Mesenchymal stem cell (in vitro differentiated cells and primary cell): Measurements from ENCODE around the gene GTF2A2.

Experiments
- DNase-seq: peaks from one replicate; pipeline ENCODE4 v3.0.0-alpha.2; 2013
- H2AFZ ChIP-seq: one replicate; pipeline ENCODE4 v1.6.1; 2013; ENCODE audit warnings: low read depth, mild to moderate bottlenecking, control low read depth, inconsistent platforms, low read length, moderate library complexity
- H2AK5ac ChIP-seq: 2 replicates; pipeline ENCODE4 v1.6.1; 2013; ENCODE audit warnings: low read length, moderate library complexity, mild to moderate bottlenecking, inconsistent platforms; ENCODE audit not compliant: severe bottlenecking
- H2BK120ac ChIP-seq: one replicate; pipeline ENCODE4 v1.6.1; 2013; ENCODE audit warnings: low read depth, mild to moderate bottlenecking, inconsistent platforms, low read length, moderate library complexity
- H2BK12ac ChIP-seq, 2 experiments: one replicate each; pipeline ENCODE4 v1.6.1; 2013; ENCODE audit warnings: inconsistent platforms in 2 of 2, low read length in 2 of 2, mild to moderate bottlenecking in 2 of 2, moderate library complexity in 2 of 2, control low read depth in 1 of 2
- H2BK15ac ChIP-seq: one replicate; pipeline ENCODE4 v1.6.1; 2013; ENCODE audit warnings: mild to moderate bottlenecking, low read depth, inconsistent platforms; ENCODE audit not compliant: poor library complexity, severe bottlenecking
- H2BK5ac ChIP-seq: 2 replicates; pipeline ENCODE4 v1.6.1; 2013; ENCODE audit warnings: low read depth, mild to moderate bottlenecking, low read length, control low read depth, inconsistent platforms; ENCODE audit not compliant: poor library complexity, severe bottlenecking
- H3K14ac ChIP-seq, 2 experiments: one replicate each; pipeline ENCODE4 v1.6.1; 2013; ENCODE audit warnings: inconsistent platforms in 2 of 2, low read length in 2 of 2, control low read depth in 1 of 2, mild to moderate bottlenecking in 1 of 2, moderate library complexity in 1 of 2
- H3K18ac ChIP-seq, 2 experiments: one replicate each; pipeline ENCODE4 v1.6.1; 2013; ENCODE audit warnings: inconsistent platforms in 2 of 2, low read length in 2 of 2, control low read depth in 1 of 2, low read depth in 1 of 2, mild to moderate bottlenecking in 1 of 2
- H3K23ac ChIP-seq, 2 experiments: one replicate each; pipeline ENCODE4 v1.6.1; 2013; ENCODE audit warnings: inconsistent platforms in 2 of 2, low read length in 2 of 2, mild to moderate bottlenecking in 2 of 2, moderate library complexity in 2 of 2, control low read depth in 1 of 2
- H3K27ac ChIP-seq: 2 replicates; pipeline ENCODE4 v1.5.1; 2013; ENCODE audit warnings: mild to moderate bottlenecking, moderate library complexity, low read length, control low read depth, inconsistent platforms; ENCODE audit not compliant: poor library complexity, severe bottlenecking
- H3K27me3 ChIP-seq, 2 experiments: 2 replicates each; pipeline versions ENCODE4 v1.6.1 to v1.7.0; 2013; ENCODE audit warnings: low read length in 2 of 2, mild to moderate bottlenecking in 2 of 2, moderate library complexity in 2 of 2, control low read depth in 1 of 2, inconsistent platforms in 1 of 2; ENCODE audit not compliant: control insufficient read depth in 1 of 2, insufficient read depth in 1 of 2
- H3K36me3 ChIP-seq, 2 experiments: 2 replicates each; pipeline versions ENCODE4 v1.6.1 to v1.7.0; 2013; ENCODE audit warnings: low read length in 2 of 2, control low read depth in 1 of 2, inconsistent platforms in 1 of 2, low read depth in 1 of 2, mild to moderate bottlenecking in 1 of 2; ENCODE audit not compliant: insufficient read depth in 2 of 2, control insufficient read depth in 1 of 2
- H3K4ac ChIP-seq, 2 experiments: one replicate each; pipeline ENCODE4 v1.6.1; 2013; ENCODE audit warnings: inconsistent platforms in 2 of 2, low read length in 2 of 2, mild to moderate bottlenecking in 2 of 2, moderate library complexity in 2 of 2, control low read depth in 1 of 2, low read depth in 1 of 2
- H3K4me1 ChIP-seq: 2 replicates; pipeline ENCODE4 v1.6.1; 2013; ENCODE audit warnings: low read depth, low read length, control low read depth; ENCODE audit not compliant: control insufficient read depth, insufficient read depth
- H3K4me2 ChIP-seq: 2 replicates; pipeline ENCODE4 v1.6.1; 2013; ENCODE audit warnings: low read length, mild to moderate bottlenecking, inconsistent platforms; ENCODE audit not compliant: poor library complexity, severe bottlenecking
- H3K4me3 ChIP-seq, 2 experiments: 2 replicates each; pipeline versions ENCODE4 v1.5.1 to v1.7.0; 2013; ENCODE audit warnings: low read length in 2 of 2, mild to moderate bottlenecking in 2 of 2, control low read depth in 1 of 2, low read depth in 1 of 2; ENCODE audit not compliant: insufficient read depth in 1 of 2
- H3K79me1 ChIP-seq: replicated peaks from 2 replicates; pipeline ENCODE4 v1.6.1; 2013; ENCODE audit warnings: mild to moderate bottlenecking, control low read depth, low read length, inconsistent platforms; ENCODE audit not compliant: poor library complexity, severe bottlenecking
- H3K9ac ChIP-seq: 2 replicates; pipeline ENCODE4 v1.7.0; 2013; ENCODE audit warnings: mild to moderate bottlenecking, low read length, moderate library complexity
- H3K9me3 ChIP-seq: 2 replicates; pipeline ENCODE4 v1.7.0; 2013; ENCODE audit warnings: mild to moderate bottlenecking, low read length; ENCODE audit not compliant: control insufficient read depth
- H4K8ac ChIP-seq: one replicate; pipeline ENCODE4 v1.6.1; 2013; ENCODE audit warnings: inconsistent platforms, mild to moderate bottlenecking, low read length, moderate library complexity
- H4K91ac ChIP-seq: one replicate; pipeline ENCODE4 v1.6.1; 2013; ENCODE audit warnings: mild to moderate bottlenecking, low read length, inconsistent platforms
- WGBS: methylation state at CpG from one replicate; pipeline ENCODE4 v1.1.7; 2013; ENCODE audit warnings: mixed read lengths; 5-methylcytosine and 5-hydroxymethylcytosine counted together

Gene GTF2A2

GRCh38 chr15:59594493-59594942 is 62.8 kb downstream of the GTF2A2 start:
- H2AFZ ChIP-seq = no peak overlapping the region
- H3K4me1 ChIP-seq = peaks cover 10% of the 10 kb centered on the region
- H2BK12ac ChIP-seq = no peak overlapping the region
- H2BK5ac ChIP-seq = no peak overlapping the region
- no peak overlapping the region for H4K91ac ChIP-seq
- H3K27ac ChIP-seq = peak overlapping the region; percentile 83
- DNase-seq = peak; percentile 71
- H3K9me3 ChIP-seq = no peaks in the 10 kb centered on the region
- no peak overlapping the region for H3K4ac ChIP-seq
- H3K18ac ChIP-seq = no peak overlapping the region
- 76% methylated on average over 3 of the region's 3 CpGs for WGBS
- H3K4me2 ChIP-seq = no peak overlapping the region
- H3K14ac ChIP-seq = no peak overlapping the region
- no peak overlapping the region for H2BK15ac ChIP-seq
- no peak overlapping the region for H3K4me3 ChIP-seq
- H3K79me1 ChIP-seq = no peaks in the 10 kb centered on the region
- H2AK5ac ChIP-seq = no peak overlapping the region
- no peak overlapping the region for H2BK120ac ChIP-seq
- no peak overlapping the region for H4K8ac ChIP-seq
- no peaks in the 10 kb centered on the region for H3K36me3 ChIP-seq
- no peaks in the 10 kb centered on the region for H3K27me3 ChIP-seq
- peak overlapping the region; percentile 58 for H3K9ac ChIP-seq
- H3K23ac ChIP-seq = no peak overlapping the region

GRCh38 chr15:59591356-59591755 is 66.0 kb downstream of the GTF2A2 start:
- Histone ChIP-seq H3K23ac (no peak overlapping the region), H3K9ac (no peak overlapping the region)
- 61% methylated on average over 2 of the region's 2 CpGs for WGBS

GRCh38 chr15:59590027-59590426 is 67.3 kb downstream of the GTF2A2 start:
- Histone ChIP-seq H3K27me3 (peaks cover 0 to 7% of the 10 kb centered on the region in 2 experiments), H2BK15ac (no peak overlapping the region), H2BK12ac (no peak overlapping the region), H3K36me3 (no peaks in the 10 kb centered on the region), H3K4me3 (no peak overlapping the region), H3K9me3 (no peaks in the 10 kb centered on the region), H2AK5ac (no peak overlapping the region), H2AFZ (no peak overlapping the region), H2BK5ac (no peak overlapping the region), H3K23ac (no peak overlapping the region), H4K8ac (no peak overlapping the region), H3K14ac (no peak overlapping the region), H3K27ac (no peak overlapping the region), H3K79me1 (no peaks in the 10 kb centered on the region), H2BK120ac (no peak overlapping the region), H3K9ac (no peak overlapping the region), H4K91ac (no peak overlapping the region), H3K4me2 (no peak overlapping the region), H3K18ac (no peak overlapping the region), H3K4me1 (peaks cover 2% of the 10 kb centered on the region), H3K4ac (no peak overlapping the region)
- WGBS = 89% methylated on average over 7 of the region's 7 CpGs
- no peak for DNase-seq

More at GRCh38 chr15:59591356-59591755, 66.0 kb downstream of the GTF2A2 start:
- Histone ChIP-seq H2BK120ac (no peak overlapping the region), H3K4me3 (no peak overlapping the region), H2AK5ac (no peak overlapping the region), H2BK12ac (no peak overlapping the region), H4K8ac (no peak overlapping the region), H3K27ac (no peak overlapping the region), H3K4me1 (peaks cover 10% of the 10 kb centered on the region), H3K14ac (no peak overlapping the region), H3K4me2 (no peak overlapping the region), H3K9me3 (no peaks in the 10 kb centered on the region), H3K4ac (no peak overlapping the region), H4K91ac (no peak overlapping the region), H3K36me3 (no peaks in the 10 kb centered on the region), H3K79me1 (no peaks in the 10 kb centered on the region), H2BK15ac (no peak overlapping the region), H3K18ac (no peak overlapping the region), H3K27me3 (peaks cover 0 to 7% of the 10 kb centered on the region in 2 experiments), H2AFZ (no peak overlapping the region), H2BK5ac (no peak overlapping the region)
- DNase-seq = no peak
